WERI-Rb-1 (cell line): ENCODE data around the gene NAV2.

Experiments
- DNase-seq: peaks from one replicate; pipeline ENCODE4 v3.0.0-alpha.2; 2020
- H3K27ac ChIP-seq: fragments of 250-450 bp; sonication (Bioruptor Pico); 2 replicates; pipeline ENCODE4 v1.5.1; 2020; ENCODE audit warnings: mild to moderate bottlenecking, moderate library complexity
- H3K27me3 ChIP-seq: fragments of 250-450 bp; sonication (Bioruptor Pico); 2 replicates; pipeline ENCODE4 v1.5.1; 2021; ENCODE audit warnings: mild to moderate bottlenecking, low read depth, moderate library complexity; ENCODE audit not compliant: insufficient read depth, severe bottlenecking
- H3K36me3 ChIP-seq: fragments of 250-450 bp; sonication (Bioruptor Pico); 2 replicates; pipeline ENCODE4 v1.5.1; 2020; ENCODE audit warnings: mild to moderate bottlenecking, moderate library complexity
- H3K4me3 ChIP-seq: 2 replicates; pipeline ENCODE4 v1.5.1; 2011; ENCODE audit warnings: low read depth, mild to moderate bottlenecking, control low read depth, low read length
- H3K9me3 ChIP-seq: fragments of 250-450 bp; sonication (Bioruptor Pico); 2 replicates; pipeline ENCODE4 v1.5.1; 2021; ENCODE audit warnings: mild to moderate bottlenecking, moderate library complexity; ENCODE audit not compliant: severe bottlenecking
- CTCF ChIP-seq: IDR thresholded peaks from 2 replicates; pipeline ENCODE4 v1.5.1; 2011; ENCODE audit warnings: low read depth, mild to moderate bottlenecking, control low read depth, inconsistent platforms, low read length

Gene NAV2

GRCh38 chr11:20158597-20159257 is 446.1 kb downstream of the NAV2 start:
- DNase-seq = no peak
- H3K4me3 ChIP-seq = peak overlapping the region; percentile 48
- H3K9me3 ChIP-seq = no peaks in the 10 kb centered on the region
- no peaks in the 10 kb centered on the region for H3K36me3 ChIP-seq
- H3K27me3 ChIP-seq = peaks cover 63% of the 10 kb centered on the region
- TF ChIP-seq CTCF = no peak
- H3K27ac ChIP-seq = no peak overlapping the region

GRCh38 chr11:20159466-20160381 is 447.1 kb downstream of the NAV2 start:
- H3K27ac ChIP-seq = no peak overlapping the region
- no peak for DNase-seq
- no peaks in the 10 kb centered on the region for H3K9me3 ChIP-seq
- TF ChIP-seq CTCF = no peak
- H3K4me3 ChIP-seq = peak overlapping the region; percentile 48
- no peaks in the 10 kb centered on the region for H3K36me3 ChIP-seq
- H3K27me3 ChIP-seq = peaks cover 68% of the 10 kb centered on the region

- no peak within 1 kb of the TSS for H3K27ac ChIP-seq
- TF ChIP-seq CTCF = no peak
- no peak for DNase-seq
- no peaks in the 10 kb centered on the region for H3K9me3 ChIP-seq
- H3K27me3 ChIP-seq = peaks cover 71% of the 10 kb centered on the region
- peak within 1 kb of the TSS; percentile 48 for H3K4me3 ChIP-seq
- no peaks in the 10 kb centered on the region for H3K36me3 ChIP-seq
These were observed 448.0 kb downstream of the NAV2 start, which contains the start of gene DBX1 for GRCh38 chr11:20160425-20161229. Gene DBX1, minus strand, starts transcription at chr11:20160475. Its CDS starts 151 bp downstream, at chr11:20160324.

GRCh38 chr11:20161230-20161918 is 448.7 kb downstream of the NAV2 start:
- peak; percentile 42 for DNase-seq
- Histone ChIP-seq H3K4me3 (peak overlapping the region; percentile 48), H3K36me3 (no peaks in the 10 kb centered on the region), H3K9me3 (no peaks in the 10 kb centered on the region), H3K27me3 (peaks cover 71% of the 10 kb centered on the region), H3K27ac (no peak overlapping the region)
- TF ChIP-seq CTCF = no peak
